ENCODE results near the gene WDR88.

WDR88 gene

GRCh38 chr19:33094436-33095067 lies 37.4 kb upstream of the WDR88 start:
- no peak for DNase-seq (ENCODE audit: extremely low spot score)
- ChIA-PET CTCF (no interaction called here), POLR2A (no interaction called here)

GRCh38 chr19:33096005-33096404 lies 35.9 kb upstream of the WDR88 start:
- ChIA-PET POLR2A (interaction anchor here (1.2 kb wide), 1 partner anchor 15 kb away, joined by 3 read pairs; the partner anchor contains the start of gene GPATCH1), CTCF (interaction anchor here (0.7 kb wide), 1 partner anchor 418 kb away, joined by 3 read pairs; no protein-coding TSS in a partner anchor)
- TF ChIP-seq SP1 (IDR thresholded peaks at IDR 0.05) (no peak), TARDBP (IDR thresholded peaks at IDR 0.05) (no peak), FOXK2 (IDR thresholded peaks at IDR 0.05) (no peak), SUZ12 (IDR thresholded peaks at IDR 0.05) (no peak), L3MBTL2 (conservative IDR thresholded peaks at IDR 0.05) (no peak), ARNT (IDR thresholded peaks at IDR 0.05) (no peak), LEF1 (IDR thresholded peaks at IDR 0.05; ENCODE audit: borderline replicate concordance) (no peak), NFRKB (IDR thresholded peaks at IDR 0.05) (no peak)
- TF ChIP-seq, protein P1, sequence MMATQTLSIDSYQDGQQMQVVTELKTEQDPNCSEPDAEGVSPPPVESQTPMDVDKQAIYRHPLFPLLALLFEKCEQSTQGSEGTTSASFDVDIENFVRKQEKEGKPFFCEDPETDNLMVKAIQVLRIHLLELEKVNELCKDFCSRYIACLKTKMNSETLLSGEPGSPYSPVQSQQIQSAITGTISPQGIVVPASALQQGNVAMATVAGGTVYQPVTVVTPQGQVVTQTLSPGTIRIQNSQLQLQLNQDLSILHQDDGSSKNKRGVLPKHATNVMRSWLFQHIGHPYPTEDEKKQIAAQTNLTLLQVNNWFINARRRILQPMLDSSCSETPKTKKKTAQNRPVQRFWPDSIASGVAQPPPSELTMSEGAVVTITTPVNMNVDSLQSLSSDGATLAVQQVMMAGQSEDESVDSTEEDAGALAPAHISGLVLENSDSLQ (IDR thresholded peaks at IDR 0.05), result no peak
- DNase-seq (ENCODE audit: extremely low spot score), result no peak

More at GRCh38 chr19:33094436-33095067, 37.4 kb upstream of the WDR88 start:
- TF ChIP-seq TARDBP (IDR thresholded peaks at IDR 0.05), result no peak
- no peak for TF ChIP-seq HDGF (IDR thresholded peaks at IDR 0.05; ENCODE audit: borderline replicate concordance)
- no peak for TF ChIP-seq FOXA1 (IDR thresholded peaks at IDR 0.05)
- TF ChIP-seq, protein P1 (IDR thresholded peaks at IDR 0.05), result no peak

DNA sequence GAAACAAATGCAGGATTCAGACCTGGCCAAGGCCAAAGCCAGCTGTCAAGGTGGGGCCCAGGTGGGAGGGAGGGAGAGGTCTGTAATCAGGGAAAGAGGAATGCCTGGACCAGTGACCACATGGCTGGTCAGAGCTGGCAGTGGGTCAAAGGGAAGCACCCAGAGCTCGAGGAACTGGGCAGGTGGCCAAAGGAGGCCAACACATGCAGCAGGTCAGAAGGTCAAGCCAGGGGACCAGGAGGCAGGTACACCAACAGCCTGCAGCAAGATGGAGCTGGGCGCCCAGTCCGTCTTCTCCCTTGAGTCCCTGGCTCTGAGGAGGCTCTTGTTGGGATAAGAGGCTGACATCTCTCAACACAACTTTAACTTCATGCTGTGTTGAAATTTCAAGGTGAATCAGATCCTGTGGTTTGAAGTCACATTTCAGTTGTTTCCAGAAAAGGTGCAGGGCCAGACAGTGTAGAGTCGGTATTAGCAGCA lies 33.8 kb upstream of the WDR88 start:
- CTCF ChIA-PET, result no interaction called here
- DNase-seq (ENCODE audit: extremely low spot score), result no peak
- POLR2A ChIA-PET, result no interaction called here
- TF ChIP-seq ZNF384 (IDR thresholded peaks at IDR 0.05) (no peak), ELF4 (IDR thresholded peaks at IDR 0.05) (no peak)

DNA sequence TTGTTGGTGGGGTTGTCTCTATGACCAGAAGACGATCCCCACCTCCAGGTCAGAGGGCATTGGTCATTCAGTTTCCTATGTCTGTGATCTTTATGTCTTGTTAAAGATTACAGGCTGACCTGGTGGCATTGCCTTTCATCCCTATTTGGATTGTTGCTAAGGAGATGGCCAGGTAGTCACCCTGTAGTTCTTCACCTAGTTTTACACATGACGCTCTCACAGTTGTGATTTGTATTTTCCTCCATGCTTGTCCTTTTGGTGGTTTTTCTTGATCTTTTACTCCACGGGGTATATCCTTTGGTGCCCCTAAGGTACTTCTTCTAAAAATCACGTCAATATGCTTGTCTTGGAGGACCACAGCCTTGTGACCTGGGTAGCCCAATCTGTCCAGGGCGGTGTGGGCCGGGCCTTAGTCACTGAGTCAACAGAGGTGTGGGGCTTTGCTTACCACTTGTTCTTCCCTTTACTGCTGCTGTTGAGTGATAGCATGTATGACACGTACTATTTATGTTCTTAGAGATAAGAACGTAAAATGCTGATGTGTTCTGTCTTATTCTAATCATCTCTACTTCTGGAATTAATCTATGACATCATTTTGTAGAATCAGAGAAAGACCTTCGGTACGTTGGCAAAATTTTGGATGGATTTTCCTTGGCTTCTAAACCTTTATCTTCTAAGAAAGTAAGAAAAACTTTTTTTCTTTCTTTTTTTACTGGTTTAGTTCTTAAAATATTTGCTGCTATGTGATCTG lies 30.8 kb upstream of the WDR88 start:
- POLR2A ChIA-PET, result no interaction called here
- CTCF ChIA-PET, result no interaction called here
- no peak for DNase-seq (ENCODE audit: extremely low spot score)
- TF ChIP-seq LEF1 (IDR thresholded peaks at IDR 0.05; ENCODE audit: borderline replicate concordance), result no peak

DNA sequence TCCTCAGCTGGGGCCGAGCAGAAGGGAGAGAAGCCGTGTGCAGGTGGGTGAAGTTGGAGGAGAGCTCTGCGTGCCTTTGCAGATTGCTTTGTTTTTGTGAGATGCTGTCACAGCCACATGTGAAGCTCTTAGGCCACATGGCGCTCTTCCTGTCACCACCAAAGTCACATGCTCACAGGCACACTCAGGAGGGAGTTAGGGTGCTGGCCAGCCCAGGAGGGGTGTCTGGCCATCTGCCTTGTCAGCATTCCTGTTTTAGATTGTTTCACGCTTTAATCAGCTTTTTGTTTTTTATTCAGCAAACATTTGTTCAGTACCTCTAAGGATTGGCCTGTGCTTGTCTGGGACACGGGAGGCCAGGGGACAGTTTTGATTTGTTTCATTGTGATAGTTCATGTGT lies 29.0 kb upstream of the WDR88 start:
- no peak for DNase-seq (ENCODE audit: extremely low spot score)
- ChIA-PET CTCF (no interaction called here), POLR2A (interaction anchor here (0.8 kb wide), 1 partner anchor 22 kb away, joined by 3 read pairs; the partner anchor contains the start of gene GPATCH1)
- TF ChIP-seq BHLHE40 (IDR thresholded peaks at IDR 0.05; ENCODE audit: borderline replicate concordance) (no peak), ZNF384 (IDR thresholded peaks at IDR 0.05) (no peak), FOXM1 (IDR thresholded peaks at IDR 0.05; ENCODE audit: borderline replicate concordance) (no peak), FOXA1 (IDR thresholded peaks at IDR 0.05) (no peak), TARDBP (IDR thresholded peaks at IDR 0.05) (no peak), L3MBTL2 (conservative IDR thresholded peaks at IDR 0.05) (no peak), NFRKB (IDR thresholded peaks at IDR 0.05) (no peak), SP1 (IDR thresholded peaks at IDR 0.05) (no peak), SUZ12 (IDR thresholded peaks at IDR 0.05) (no peak), FOXK2 (IDR thresholded peaks at IDR 0.05) (no peak)

DNA sequence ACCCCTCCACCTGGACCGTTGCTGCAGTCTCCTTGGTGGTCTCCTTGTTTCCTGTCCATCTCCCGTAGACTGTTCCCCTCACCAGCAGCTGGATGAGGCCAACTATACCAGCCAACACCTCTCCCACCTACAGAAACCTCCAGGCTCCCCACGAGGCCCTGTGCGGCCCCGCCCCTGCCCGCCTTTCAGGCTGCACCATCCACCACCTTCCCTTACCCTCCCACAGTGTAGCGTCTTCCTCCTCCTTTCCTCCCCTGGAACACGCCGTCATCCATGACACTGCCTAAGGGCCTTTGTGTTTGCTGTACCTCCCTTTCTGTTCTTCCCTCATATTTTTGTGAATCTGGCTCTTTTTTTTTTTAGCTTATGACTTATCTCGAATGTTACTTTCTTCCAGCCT lies 23.8 kb upstream of the WDR88 start:
- CTCF ChIA-PET, result interaction anchor here (0.8 kb wide), 1 partner anchor 76 kb away, joined by 3 read pairs; no protein-coding TSS in a partner anchor
- no peak for DNase-seq (ENCODE audit: extremely low spot score)
- TF ChIP-seq HDGF (IDR thresholded peaks at IDR 0.05; ENCODE audit: borderline replicate concordance), result no peak
- TF ChIP-seq CTBP1 (IDR thresholded peaks at IDR 0.05; ENCODE audit: borderline replicate concordance), result no peak
- TF ChIP-seq L3MBTL2 (conservative IDR thresholded peaks at IDR 0.05), result no peak
- TF ChIP-seq, protein P1 (IDR thresholded peaks at IDR 0.05), result no peak
- no peak for TF ChIP-seq BHLHE40 (IDR thresholded peaks at IDR 0.05; ENCODE audit: borderline replicate concordance)
- no peak for TF ChIP-seq NFRKB (IDR thresholded peaks at IDR 0.05)
- TF ChIP-seq ELF4 (IDR thresholded peaks at IDR 0.05), result no peak
- no peak for TF ChIP-seq FOXM1 (IDR thresholded peaks at IDR 0.05; ENCODE audit: borderline replicate concordance)
- TF ChIP-seq FOXA1 (IDR thresholded peaks at IDR 0.05), result no peak
- POLR2A ChIA-PET, result no interaction called here

All from HEK293T (cell line).